Stimulated activated CD8-positive, alpha-beta memory T cell treated with anti-CD3 and anti-CD28 coated beads, Interleukin-15, amount 100 ng/mL, for 4 hours (primary cell): ENCODE measurements around the gene OR5K2.

ENCODE experiments used
- DNase-seq, 2 donors: peaks; one replicate each; pipeline ENCODE4 v3.0.0-alpha.2; 2020; ENCODE audit warnings: low read depth in 2 of 2

The OR5K2 gene

GRCh38 chr3:98522544-98523281, 25.2 kb downstream of the OR5K2 start, which contains the start of gene CLDND1:
Gene CLDND1, minus strand, starts transcription at chr3:98522902. Its CDS starts 1,478 bp downstream, at chr3:98521424.
- DNase-seq = peak; percentile 90 to 91

DNA sequence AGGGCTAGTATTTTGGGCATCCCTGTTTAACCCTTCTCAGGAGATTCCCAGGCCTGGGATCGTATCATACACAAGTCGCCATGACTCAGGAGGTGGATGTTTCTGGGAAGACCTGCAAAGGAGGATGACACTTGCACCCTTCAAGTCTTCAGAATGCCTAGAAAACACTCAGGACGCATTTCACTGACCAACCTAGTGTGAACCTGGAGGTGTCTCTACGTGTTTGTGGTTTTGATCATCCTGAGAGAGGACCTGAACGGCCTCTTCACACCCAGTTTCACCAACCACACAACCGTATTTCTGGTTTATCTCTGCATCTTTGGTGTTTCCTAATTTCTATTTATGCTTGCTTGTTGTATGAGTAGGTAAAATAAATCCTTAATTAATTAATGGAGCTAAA, 28.0 kb downstream of the OR5K2 start:
- DNase-seq = no peak

DNA sequence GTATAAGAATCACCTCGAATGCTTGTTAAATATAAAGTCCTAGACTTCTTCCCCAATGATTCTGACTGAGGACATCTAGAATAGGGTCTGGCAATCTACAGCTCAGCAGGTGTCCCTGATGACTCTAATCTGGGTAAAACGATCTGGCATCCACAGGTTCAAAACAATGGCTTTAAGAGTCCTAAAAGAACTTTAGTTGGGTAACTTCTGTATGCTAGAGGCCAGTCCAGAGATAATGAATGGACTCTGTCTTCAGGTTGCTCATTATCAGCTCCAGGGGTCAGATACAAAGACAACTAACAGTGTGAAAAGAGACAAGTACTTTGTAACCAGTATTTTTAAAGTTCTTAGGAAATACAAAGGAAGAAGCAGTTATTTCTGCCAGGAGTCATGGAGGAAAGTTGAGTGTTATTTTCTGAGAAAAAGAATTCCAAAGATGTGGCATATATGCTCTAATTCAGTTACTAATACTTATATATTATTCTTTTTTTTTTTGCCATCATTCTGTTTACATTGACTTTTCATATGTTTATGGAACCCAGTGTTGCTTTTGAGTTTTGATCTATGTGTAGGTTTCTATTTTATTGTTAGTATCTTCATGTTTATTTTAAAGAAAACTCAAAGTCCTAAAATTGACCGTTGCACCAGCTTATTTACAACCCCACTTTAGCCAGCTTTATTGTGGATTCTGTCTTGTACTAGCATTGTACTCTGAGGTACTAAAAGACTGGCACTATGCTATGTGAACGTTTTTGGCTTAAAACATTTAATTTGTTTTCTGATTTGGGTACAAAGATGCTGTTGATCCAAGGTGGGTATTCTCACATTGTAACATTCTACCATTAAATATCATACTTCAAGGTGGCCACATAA, 31.2 kb downstream of the OR5K2 start:
- no peak for DNase-seq

DNA sequence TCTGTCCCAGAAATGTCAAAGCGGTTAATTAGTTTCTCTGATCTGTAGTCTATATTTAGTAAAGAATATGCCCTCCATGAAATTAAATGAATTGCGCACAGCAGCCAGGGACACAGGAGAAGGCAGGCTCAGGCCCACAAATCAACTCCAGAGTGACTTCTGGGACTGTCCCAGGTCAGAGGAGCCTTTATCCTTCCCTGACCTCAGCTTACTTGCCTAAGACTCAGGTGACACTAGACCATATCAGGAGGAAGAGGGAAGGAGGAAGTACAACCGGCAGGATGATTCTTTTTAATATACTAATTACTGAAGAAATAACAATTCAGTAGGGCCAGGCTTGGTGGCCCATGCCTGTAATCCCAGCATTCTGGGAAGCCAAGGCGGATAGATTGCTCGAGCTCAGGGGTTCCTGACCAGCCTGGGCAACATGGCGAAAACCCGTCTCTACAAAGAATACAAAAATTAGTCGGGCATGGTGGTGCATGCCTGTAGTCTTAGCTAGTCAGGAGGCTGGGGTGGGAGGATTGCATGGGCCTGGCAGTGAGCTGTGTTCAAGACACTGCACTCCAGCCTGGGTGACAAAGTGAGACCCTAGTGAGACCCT, 32.5 kb downstream of the OR5K2 start:
- no peak for DNase-seq

DNA sequence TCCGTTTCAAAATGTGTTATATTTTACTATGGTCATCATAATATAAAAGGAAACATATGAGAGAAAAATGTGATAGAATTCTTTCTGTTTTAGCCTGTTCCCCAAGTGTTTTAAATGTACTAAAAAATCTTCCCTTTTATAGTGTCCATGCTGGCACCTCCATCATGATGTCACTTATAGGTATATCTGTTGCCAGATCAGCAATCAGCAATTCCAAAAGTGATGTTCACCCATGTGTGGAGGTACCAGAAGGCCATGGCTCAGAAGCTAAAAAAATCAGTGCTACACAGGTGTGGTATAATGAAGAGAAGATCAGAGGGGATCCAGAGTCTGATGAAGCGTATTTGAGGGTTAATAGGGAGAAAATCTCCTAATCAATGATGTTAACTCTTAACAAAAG, 33.2 kb downstream of the OR5K2 start:
- no peak for DNase-seq

- no peak for DNase-seq
These were observed 34.3 kb downstream of the OR5K2 start, which contains the start of gene GPR15 for GRCh38 chr3:98531622-98532274. Gene GPR15, plus strand, starts transcription at chr3:98531978. Its CDS starts 56 bp downstream, at chr3:98532034.

DNA sequence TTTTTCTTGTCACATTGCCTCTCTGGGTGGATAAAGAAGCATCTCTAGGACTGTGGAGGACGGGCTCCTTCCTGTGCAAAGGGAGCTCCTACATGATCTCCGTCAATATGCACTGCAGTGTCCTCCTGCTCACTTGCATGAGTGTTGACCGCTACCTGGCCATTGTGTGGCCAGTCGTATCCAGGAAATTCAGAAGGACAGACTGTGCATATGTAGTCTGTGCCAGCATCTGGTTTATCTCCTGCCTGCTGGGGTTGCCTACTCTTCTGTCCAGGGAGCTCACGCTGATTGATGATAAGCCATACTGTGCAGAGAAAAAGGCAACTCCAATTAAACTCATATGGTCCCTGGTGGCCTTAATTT, 34.8 kb downstream of the OR5K2 start:
- no peak for DNase-seq

DNA sequence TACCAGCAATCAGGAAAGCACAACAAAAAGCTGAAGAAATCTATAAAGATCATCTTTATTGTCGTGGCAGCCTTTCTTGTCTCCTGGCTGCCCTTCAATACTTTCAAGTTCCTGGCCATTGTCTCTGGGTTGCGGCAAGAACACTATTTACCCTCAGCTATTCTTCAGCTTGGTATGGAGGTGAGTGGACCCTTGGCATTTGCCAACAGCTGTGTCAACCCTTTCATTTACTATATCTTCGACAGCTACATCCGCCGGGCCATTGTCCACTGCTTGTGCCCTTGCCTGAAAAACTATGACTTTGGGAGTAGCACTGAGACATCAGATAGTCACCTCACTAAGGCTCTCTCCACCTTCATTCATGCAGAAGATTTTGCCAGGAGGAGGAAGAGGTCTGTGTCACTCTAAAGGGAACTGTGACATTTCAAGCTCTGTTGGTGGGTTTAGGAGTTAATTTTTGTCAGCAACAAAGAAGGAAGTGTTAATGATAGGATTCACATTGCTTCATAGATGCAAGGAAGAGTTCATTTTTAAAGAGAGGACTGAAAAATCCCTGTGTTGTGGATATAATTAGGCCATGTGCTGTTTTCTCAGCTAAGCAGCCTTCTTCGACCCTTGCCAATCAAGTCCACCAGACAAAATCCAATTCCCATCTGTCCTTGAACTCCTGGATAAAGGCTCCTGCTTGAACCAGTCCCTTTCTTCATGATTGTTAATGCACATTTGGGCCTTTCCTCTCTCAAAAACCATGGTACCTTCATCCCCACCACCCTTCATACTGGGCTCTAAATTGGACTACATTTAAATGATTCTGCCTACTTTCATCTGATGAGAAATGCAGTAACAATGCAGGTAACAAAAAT, 35.5 kb downstream of the OR5K2 start:
- no peak for DNase-seq

- no peak for DNase-seq
These were observed 36.7 kb downstream of the OR5K2 start for GRCh38 chr3:98534168-98534567.

- no peak for DNase-seq
These were observed 37.3 kb downstream of the OR5K2 start for GRCh38 chr3:98534734-98535133.

GRCh38 chr3:98536456-98537017, 39.1 kb downstream of the OR5K2 start:
- no peak for DNase-seq

DNA sequence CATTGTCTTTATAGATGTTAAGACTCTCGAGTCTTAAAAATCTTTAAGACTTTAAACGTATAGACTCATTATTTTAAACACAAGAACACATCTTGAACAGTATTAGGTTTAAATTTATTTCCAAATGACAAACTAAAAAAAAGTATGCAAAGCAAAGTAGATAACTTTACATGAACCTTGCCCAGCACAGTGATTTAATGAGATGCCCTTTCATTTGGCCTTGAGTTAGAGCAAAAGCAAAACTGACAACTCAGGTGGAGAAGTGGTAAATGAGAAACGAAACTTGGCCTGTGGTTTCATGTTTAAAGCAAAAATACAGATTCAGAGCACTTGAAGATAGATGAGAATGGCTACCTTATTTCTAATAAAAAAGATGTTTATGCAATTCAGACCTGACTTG, 42.9 kb downstream of the OR5K2 start:
- no peak for DNase-seq

- no peak for DNase-seq
These were observed 44.2 kb downstream of the OR5K2 start for GRCh38 chr3:98541695-98542094.

GRCh38 chr3:98542623-98543022, 45.1 kb downstream of the OR5K2 start:
- DNase-seq = no peak

GRCh38 chr3:98545940-98546339, 48.5 kb downstream of the OR5K2 start:
- no peak for DNase-seq
